Panc1 (cell line): Measurements from ENCODE around the gene OVAAL. TPM values are rescaled to one million over a fixed set of nuclear protein-coding genes. Genes with fewer than 3 reads are reported as not detected.

Experiments
- ATAC-seq: fragments of 200-7000 bp; cut with Tn5 transposase; 2 replicates; pipeline ENCODE4 v1.9.1; 2020; ENCODE audit warnings: mild to moderate bottlenecking, moderate library complexity
- BruUV-seq: library from RNA; stranded (reverse); fragments of 400-500 nt; replicated peaks from 2 replicates; lab custom pipeline; 2021; lab: Mats Ljungman, UMichigan
- CTCF ChIA-PET: fragments of 300-600 bp; sonication (Branson Sonifier 250); formaldehyde crosslinking; loops from one replicate; lab custom pipeline; 2022; ENCODE audit warnings: antibody characterized with exemption; lab: Charles Lee
- POLR2A ChIA-PET: fragments of 300-600 bp; sonication (Branson Sonifier 250); formaldehyde crosslinking; loops from one replicate; lab custom pipeline; 2022; ENCODE audit warnings: antibody characterized with exemption; lab: Charles Lee
- DNase-seq: peaks from one replicate; pipeline ENCODE4 v3.0.0-alpha.2; 2010; ENCODE audit warnings: low read depth, low spot score
- H3K27ac ChIP-seq: 2 replicates; pipeline ENCODE4 v1.5.1; 2011; ENCODE audit warnings: mild to moderate bottlenecking, low read length, inconsistent platforms
- H3K27me3 ChIP-seq: fragments of 200-500 bp; sonication (Bioruptor generic); 2 replicates; pipeline ENCODE4 v1.6.0; 2014; ENCODE audit warnings: low read length, inconsistent platforms; ENCODE audit not compliant: control insufficient read depth, insufficient read depth
- H3K36me3 ChIP-seq: fragments of 200-500 bp; sonication (Bioruptor generic); 2 replicates; pipeline ENCODE4 v1.5.1; 2014; ENCODE audit warnings: inconsistent platforms, mild to moderate bottlenecking, low read length, moderate library complexity; ENCODE audit not compliant: control insufficient read depth, insufficient read depth
- H3K4me1 ChIP-seq: 2 replicates; pipeline ENCODE4 v1.5.1; 2011; ENCODE audit warnings: inconsistent platforms, mild to moderate bottlenecking, low read length, moderate library complexity; ENCODE audit not compliant: control insufficient read depth, insufficient read depth
- H3K4me3 ChIP-seq, 2 experiments: 2 replicates each; pipeline ENCODE4 v1.5.1; 2011 to 2012; ENCODE audit warnings: low read depth in 2 of 2, low read length in 2 of 2, mild to moderate bottlenecking in 2 of 2, inconsistent platforms in 1 of 2, moderate library complexity in 1 of 2
- H3K9me3 ChIP-seq: fragments of 200-500 bp; sonication (Bioruptor generic); 2 replicates; pipeline ENCODE4 v1.5.1; 2014; ENCODE audit warnings: low read depth, mild to moderate bottlenecking, inconsistent platforms, low read length, moderate library complexity; ENCODE audit not compliant: control insufficient read depth, insufficient read depth
- POLR2AphosphoS5 ChIP-seq: IDR thresholded peaks from 2 replicates; pipeline ENCODE4 v1.6.1; 2012; ENCODE audit warnings: mild to moderate bottlenecking, low read depth, low read length, moderate library complexity
- SIN3A ChIP-seq: IDR thresholded peaks from 2 replicates; pipeline ENCODE4 v1.6.1; 2012; ENCODE audit warnings: low read depth, mild to moderate bottlenecking, low read length, moderate library complexity, borderline replicate concordance; ENCODE audit not compliant: insufficient read depth
- TCF7L2 ChIP-seq: IDR thresholded peaks from 2 replicates; pipeline ENCODE4 v1.6.1; 2011; ENCODE audit warnings: mild to moderate bottlenecking, low read depth, low read length, inconsistent platforms
- in situ Hi-C: cut with HindIII; loops from 2 replicates; pipeline ENCODE4 v1.10.0; 2016; ENCODE audit warnings: low sequenced_read_pairs, low pct_unique_long_range_greater_than_20kb
- intact Hi-C: fragments of 100-400 bp; cut with micrococcal nuclease; formaldehyde crosslinking; loops from one replicate; pipeline ENCODE4 v1.10.0; 2022; ENCODE audit not compliant: unreplicated experiment
- total RNA-seq: library from RNA; stranded (reverse); gene quantifications from one replicate; pipeline ENCODE4 v1.2.1, GENCODE V29; 2021; ENCODE audit not compliant: unreplicated experiment
- TF ChIP-seq, protein P1 (sequence below), 2 experiments: IDR thresholded peaks; 2 replicates each; pipeline ENCODE4 v1.6.1; 2011 to 2012; ENCODE audit warnings: low read depth in 2 of 2, control low read depth in 1 of 2, low read length in 1 of 2, mild to moderate bottlenecking in 1 of 2, moderate library complexity in 1 of 2; ENCODE audit not compliant: insufficient read depth in 1 of 2
- TF ChIP-seq, protein P2 (sequence below): fragments of 450-650 bp; IDR thresholded peaks from 2 replicates; pipeline ENCODE4 v1.5.1; 2017; ENCODE audit warnings: mild to moderate bottlenecking

The OVAAL gene
- total RNA-seq, 1 experiment from 2014 or later = not detected

DNA sequence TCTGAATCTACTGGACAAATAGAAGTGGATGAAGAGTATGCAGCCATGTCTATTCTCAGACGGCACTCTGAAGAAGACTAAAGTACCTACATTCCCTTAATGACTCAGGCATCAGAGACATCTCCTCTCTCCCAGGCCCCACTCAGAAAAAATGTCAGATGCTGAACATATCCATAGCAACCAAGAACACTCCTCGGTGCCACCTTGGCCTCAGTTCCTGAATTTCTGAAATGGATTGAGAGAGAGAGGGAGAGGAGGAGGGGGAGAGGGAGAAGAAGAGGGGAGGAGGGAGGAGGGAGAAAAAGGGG lies 16.0 kb upstream of the OVAAL start:
- ChIA-PET POLR2A (no interaction called here), CTCF (no interaction called here)
- H3K4me1 ChIP-seq = no peaks in the 10 kb centered on the region
- peaks cover 2% of the 10 kb centered on the region; the same call in 1 of the 2 replicates for H3K27me3 ChIP-seq
- no peak overlapping the region for H3K27ac ChIP-seq
- DNase-seq = no peak
- no peaks in the 10 kb centered on the region for H3K36me3 ChIP-seq
- no TSS peak for BruUV-seq
- in situ Hi-C loops (no loop called here), intact Hi-C loops (no loop called here)
- no peak overlapping the region for H3K4me3 ChIP-seq
- no peak for ATAC-seq
- TF ChIP-seq TCF7L2 = no peak
- TF ChIP-seq POLR2AphosphoS5 = no peak
- TF ChIP-seq SIN3A = no peak
- TF ChIP-seq, protein P1, sequence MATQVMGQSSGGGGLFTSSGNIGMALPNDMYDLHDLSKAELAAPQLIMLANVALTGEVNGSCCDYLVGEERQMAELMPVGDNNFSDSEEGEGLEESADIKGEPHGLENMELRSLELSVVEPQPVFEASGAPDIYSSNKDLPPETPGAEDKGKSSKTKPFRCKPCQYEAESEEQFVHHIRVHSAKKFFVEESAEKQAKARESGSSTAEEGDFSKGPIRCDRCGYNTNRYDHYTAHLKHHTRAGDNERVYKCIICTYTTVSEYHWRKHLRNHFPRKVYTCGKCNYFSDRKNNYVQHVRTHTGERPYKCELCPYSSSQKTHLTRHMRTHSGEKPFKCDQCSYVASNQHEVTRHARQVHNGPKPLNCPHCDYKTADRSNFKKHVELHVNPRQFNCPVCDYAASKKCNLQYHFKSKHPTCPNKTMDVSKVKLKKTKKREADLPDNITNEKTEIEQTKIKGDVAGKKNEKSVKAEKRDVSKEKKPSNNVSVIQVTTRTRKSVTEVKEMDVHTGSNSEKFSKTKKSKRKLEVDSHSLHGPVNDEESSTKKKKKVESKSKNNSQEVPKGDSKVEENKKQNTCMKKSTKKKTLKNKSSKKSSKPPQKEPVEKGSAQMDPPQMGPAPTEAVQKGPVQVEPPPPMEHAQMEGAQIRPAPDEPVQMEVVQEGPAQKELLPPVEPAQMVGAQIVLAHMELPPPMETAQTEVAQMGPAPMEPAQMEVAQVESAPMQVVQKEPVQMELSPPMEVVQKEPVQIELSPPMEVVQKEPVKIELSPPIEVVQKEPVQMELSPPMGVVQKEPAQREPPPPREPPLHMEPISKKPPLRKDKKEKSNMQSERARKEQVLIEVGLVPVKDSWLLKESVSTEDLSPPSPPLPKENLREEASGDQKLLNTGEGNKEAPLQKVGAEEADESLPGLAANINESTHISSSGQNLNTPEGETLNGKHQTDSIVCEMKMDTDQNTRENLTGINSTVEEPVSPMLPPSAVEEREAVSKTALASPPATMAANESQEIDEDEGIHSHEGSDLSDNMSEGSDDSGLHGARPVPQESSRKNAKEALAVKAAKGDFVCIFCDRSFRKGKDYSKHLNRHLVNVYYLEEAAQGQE (IDR thresholded peaks at IDR 0.05; ENCODE audit: insufficient read depth in 1 of 2, low read depth in 2 of 2, low read length in 1 of 2) = no peak
- TF ChIP-seq, protein P2, sequence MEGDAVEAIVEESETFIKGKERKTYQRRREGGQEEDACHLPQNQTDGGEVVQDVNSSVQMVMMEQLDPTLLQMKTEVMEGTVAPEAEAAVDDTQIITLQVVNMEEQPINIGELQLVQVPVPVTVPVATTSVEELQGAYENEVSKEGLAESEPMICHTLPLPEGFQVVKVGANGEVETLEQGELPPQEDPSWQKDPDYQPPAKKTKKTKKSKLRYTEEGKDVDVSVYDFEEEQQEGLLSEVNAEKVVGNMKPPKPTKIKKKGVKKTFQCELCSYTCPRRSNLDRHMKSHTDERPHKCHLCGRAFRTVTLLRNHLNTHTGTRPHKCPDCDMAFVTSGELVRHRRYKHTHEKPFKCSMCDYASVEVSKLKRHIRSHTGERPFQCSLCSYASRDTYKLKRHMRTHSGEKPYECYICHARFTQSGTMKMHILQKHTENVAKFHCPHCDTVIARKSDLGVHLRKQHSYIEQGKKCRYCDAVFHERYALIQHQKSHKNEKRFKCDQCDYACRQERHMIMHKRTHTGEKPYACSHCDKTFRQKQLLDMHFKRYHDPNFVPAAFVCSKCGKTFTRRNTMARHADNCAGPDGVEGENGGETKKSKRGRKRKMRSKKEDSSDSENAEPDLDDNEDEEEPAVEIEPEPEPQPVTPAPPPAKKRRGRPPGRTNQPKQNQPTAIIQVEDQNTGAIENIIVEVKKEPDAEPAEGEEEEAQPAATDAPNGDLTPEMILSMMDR = no peak
- H3K9me3 ChIP-seq = no peaks in the 10 kb centered on the region

DNA sequence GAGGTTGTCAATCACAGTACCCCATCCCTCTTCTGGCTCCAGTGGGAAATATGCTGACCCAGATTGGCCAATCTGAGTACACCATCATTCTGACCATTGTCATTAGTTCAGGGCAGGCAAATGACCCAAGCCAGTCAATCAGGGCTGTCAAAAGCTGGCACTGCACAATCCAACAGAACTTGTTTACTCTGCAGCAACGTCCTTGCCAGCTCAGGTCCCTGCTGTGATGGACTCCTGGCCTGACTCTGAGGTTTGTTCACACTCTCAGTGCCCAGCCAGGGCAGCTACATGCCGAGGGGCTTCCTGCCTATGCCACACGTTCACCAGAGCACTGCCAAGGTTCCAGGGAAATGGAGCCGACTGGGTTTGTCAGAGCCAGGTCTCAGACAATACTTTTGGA lies 14.7 kb upstream of the OVAAL start:
- H3K4me3 ChIP-seq = no peak overlapping the region
- H3K27ac ChIP-seq = no peak overlapping the region
- no peaks in the 10 kb centered on the region for H3K36me3 ChIP-seq
- no peak for DNase-seq
- no peak for ATAC-seq
- CTCF ChIA-PET = no interaction called here
- H3K9me3 ChIP-seq = no peaks in the 10 kb centered on the region
- TF ChIP-seq, protein P2 = no peak
- TF ChIP-seq TCF7L2 (no peak), SIN3A (no peak), POLR2AphosphoS5 (no peak)
- TF ChIP-seq, protein P1 (IDR thresholded peaks at IDR 0.05; ENCODE audit: insufficient read depth in 1 of 2, low read depth in 2 of 2, low read length in 1 of 2) = no peak
- POLR2A ChIA-PET = no interaction called here
- intact Hi-C loops (no loop called here), in situ Hi-C loops (no loop called here)
- BruUV-seq = no TSS peak
- H3K4me1 ChIP-seq = no peaks in the 10 kb centered on the region
- no peaks in the 10 kb centered on the region for H3K27me3 ChIP-seq
